Mucosa of stomach (tissue), 1 donor: ENCODE results near the gene BOLA2B.
"Not testable (repeated sequence)": the region's sequence is repeated elsewhere in the genome, so short reads cannot be mapped to it uniquely, and the experiment has no call there.

Source experiments
- H3K27me3 ChIP-seq: one replicate; pipeline ENCODE4 v1.7.0; 2013; ENCODE audit warnings: mild to moderate bottlenecking, low read length; ENCODE audit not compliant: control insufficient read depth, insufficient read depth
- H3K36me3 ChIP-seq: one replicate; pipeline ENCODE4 v1.7.0; 2013; ENCODE audit warnings: low read length; ENCODE audit not compliant: control insufficient read depth, insufficient read depth
- H3K4me1 ChIP-seq: one replicate; pipeline ENCODE4 v1.7.0; 2013; ENCODE audit warnings: mild to moderate bottlenecking, low read length; ENCODE audit not compliant: control insufficient read depth, insufficient read depth
- H3K4me3 ChIP-seq: one replicate; pipeline ENCODE4 v1.7.0; 2013; ENCODE audit warnings: low read length
- H3K9ac ChIP-seq: one replicate; pipeline ENCODE4 v1.7.0; 2013; ENCODE audit warnings: mild to moderate bottlenecking, low read length, moderate library complexity
- H3K9me3 ChIP-seq: one replicate; pipeline ENCODE4 v1.7.0; 2013; ENCODE audit warnings: mild to moderate bottlenecking, low read length, moderate library complexity; ENCODE audit not compliant: control insufficient read depth
- donor health status: Pancreatic carcinoma.

Gene BOLA2B

GRCh38 chr16:30191158-30191557 is 2.3 kb downstream of the BOLA2B start:
- peaks cover 12% of the 10 kb centered on the region for H3K4me1 ChIP-seq
- not testable (repeated sequence) for H3K4me3 ChIP-seq, H3K36me3 ChIP-seq, H3K27me3 ChIP-seq, H3K9ac ChIP-seq, H3K9me3 ChIP-seq

- Histone ChIP-seq H3K9ac (no peak overlapping the region), H3K4me3 (no peak overlapping the region), H3K9me3 (no peaks in the 10 kb centered on the region), H3K27me3 (peaks cover 8% of the 10 kb centered on the region), H3K4me1 (peaks cover 12% of the 10 kb centered on the region), H3K36me3 (no peaks in the 10 kb centered on the region)
Measured at GRCh38 chr16:30187971-30188561, 5.4 kb downstream of the BOLA2B start.

DNA sequence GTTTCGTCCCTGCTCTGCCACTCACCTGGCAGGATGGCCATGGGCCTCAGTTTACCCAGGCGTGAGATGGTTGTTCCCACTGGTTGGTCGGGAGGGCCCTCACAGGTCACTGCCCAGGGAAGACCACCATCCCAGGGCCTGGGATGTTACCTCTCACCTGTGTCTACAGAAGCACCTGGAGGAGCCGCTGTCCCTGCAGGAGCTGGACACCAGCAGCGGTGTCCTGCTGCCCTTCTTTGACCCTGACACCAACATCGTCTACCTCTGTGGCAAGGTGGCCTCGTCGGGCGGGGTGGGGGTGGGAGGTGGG is 6.0 kb downstream of the BOLA2B start:
- Histone ChIP-seq H3K27me3 (peaks cover 8% of the 10 kb centered on the region), H3K4me1 (peaks cover 16% of the 10 kb centered on the region), H3K4me3 (no peak overlapping the region), H3K9ac (no peak overlapping the region), H3K9me3 (no peaks in the 10 kb centered on the region), H3K36me3 (no peaks in the 10 kb centered on the region)

GRCh38 chr16:30186782-30187555 is 6.5 kb downstream of the BOLA2B start:
- Histone ChIP-seq H3K4me3 (no peak overlapping the region), H3K4me1 (peaks cover 18% of the 10 kb centered on the region), H3K27me3 (peaks cover 8% of the 10 kb centered on the region), H3K36me3 (no peaks in the 10 kb centered on the region), H3K9me3 (no peaks in the 10 kb centered on the region), H3K9ac (no peak overlapping the region)

DNA sequence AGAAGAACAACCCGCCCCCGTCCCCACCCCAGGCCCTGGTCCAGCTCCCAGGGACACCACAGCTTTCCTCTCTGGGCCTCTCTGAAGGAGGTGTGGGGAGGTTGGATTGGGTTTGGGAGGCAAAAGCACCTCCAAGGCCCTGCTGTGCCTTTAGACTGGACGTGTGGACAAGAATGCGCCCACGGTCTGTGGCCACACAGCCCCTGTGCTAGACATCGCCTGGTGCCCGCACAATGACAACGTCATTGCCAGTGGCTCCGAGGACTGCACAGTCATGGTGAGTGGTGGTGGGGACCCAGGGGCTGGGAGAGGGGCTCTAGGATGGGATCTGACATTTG is 7.1 kb downstream of the BOLA2B start:
- Histone ChIP-seq H3K9ac (no peak overlapping the region), H3K36me3 (no peaks in the 10 kb centered on the region), H3K9me3 (no peaks in the 10 kb centered on the region), H3K27me3 (peaks cover 8% of the 10 kb centered on the region), H3K4me3 (no peak overlapping the region), H3K4me1 (peaks cover 18% of the 10 kb centered on the region)

GRCh38 chr16:30185683-30186421 is 7.6 kb downstream of the BOLA2B start:
- Histone ChIP-seq H3K36me3 (no peaks in the 10 kb centered on the region), H3K4me3 (no peak overlapping the region), H3K9me3 (no peaks in the 10 kb centered on the region), H3K4me1 (peaks cover 18% of the 10 kb centered on the region), H3K9ac (peak overlapping the region; percentile 12), H3K27me3 (peaks cover 8% of the 10 kb centered on the region)

GRCh38 chr16:30184891-30185682 is 8.4 kb downstream of the BOLA2B start:
- no peaks in the 10 kb centered on the region for H3K9me3 ChIP-seq
- peak overlapping the region; percentile 53 for H3K9ac ChIP-seq
- H3K4me1 ChIP-seq = peaks cover 18% of the 10 kb centered on the region
- no peak overlapping the region for H3K4me3 ChIP-seq
- H3K36me3 ChIP-seq = no peaks in the 10 kb centered on the region
- H3K27me3 ChIP-seq = peaks cover 8% of the 10 kb centered on the region

DNA sequence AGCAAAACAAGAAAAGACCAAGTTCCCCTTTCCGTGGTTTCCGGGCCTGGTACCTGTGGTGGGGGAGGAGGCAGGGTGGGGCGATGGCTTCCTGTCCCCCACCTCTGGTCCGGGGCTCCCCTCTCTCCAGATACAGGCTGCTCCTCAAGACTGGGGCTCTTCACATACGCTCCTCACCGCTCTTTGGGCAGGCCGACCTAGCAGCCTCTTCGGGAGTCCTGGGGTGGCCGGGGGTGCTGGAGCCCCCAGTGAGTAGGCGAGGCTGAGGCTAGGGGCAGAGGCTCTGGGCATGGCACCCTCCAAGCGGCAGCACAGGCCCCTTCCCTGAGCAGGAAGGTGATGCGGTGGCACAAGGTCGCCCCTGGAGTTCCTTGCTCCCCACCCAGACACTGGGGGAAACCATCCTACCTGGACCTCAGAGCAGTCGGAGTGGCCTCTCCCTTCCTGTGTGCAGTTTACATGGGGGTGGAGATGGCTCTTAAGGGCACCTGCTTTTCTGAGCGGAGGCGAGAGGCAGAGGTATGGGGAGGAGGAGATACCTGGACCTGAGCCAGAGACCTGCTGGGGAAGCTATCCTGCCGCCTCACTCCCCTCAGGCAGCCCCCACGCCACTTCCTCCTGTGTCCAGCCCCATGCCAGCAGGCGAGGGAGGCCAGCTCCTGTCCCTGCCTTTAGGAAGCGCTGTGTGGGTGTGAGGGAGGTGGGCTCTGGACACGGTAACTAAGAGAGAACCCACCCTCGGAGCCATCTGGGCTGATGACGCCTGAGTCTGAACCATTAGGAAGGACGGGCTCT is 9.2 kb downstream of the BOLA2B start:
- Histone ChIP-seq H3K4me3 (no peak overlapping the region), H3K9ac (peak overlapping the region; percentile 53), H3K9me3 (no peaks in the 10 kb centered on the region), H3K27me3 (peaks cover 8% of the 10 kb centered on the region), H3K4me1 (peaks cover 18% of the 10 kb centered on the region), H3K36me3 (no peaks in the 10 kb centered on the region)

GRCh38 chr16:30183233-30184095 is 10.0 kb downstream of the BOLA2B start, which contains the start of gene CORO1A:
TSS of gene CORO1A (plus strand) at chr16:30183602. CDS start at chr16:30185210, 1,608 bp downstream.
- peaks cover 8% of the 10 kb centered on the region for H3K27me3 ChIP-seq
- no peaks in the 10 kb centered on the region for H3K36me3 ChIP-seq
- peaks cover 18% of the 10 kb centered on the region for H3K4me1 ChIP-seq
- H3K9me3 ChIP-seq = no peaks in the 10 kb centered on the region
- no peak within 1 kb of the TSS for H3K4me3 ChIP-seq
- peak within 1 kb of the TSS; percentile 73 for H3K9ac ChIP-seq

DNA sequence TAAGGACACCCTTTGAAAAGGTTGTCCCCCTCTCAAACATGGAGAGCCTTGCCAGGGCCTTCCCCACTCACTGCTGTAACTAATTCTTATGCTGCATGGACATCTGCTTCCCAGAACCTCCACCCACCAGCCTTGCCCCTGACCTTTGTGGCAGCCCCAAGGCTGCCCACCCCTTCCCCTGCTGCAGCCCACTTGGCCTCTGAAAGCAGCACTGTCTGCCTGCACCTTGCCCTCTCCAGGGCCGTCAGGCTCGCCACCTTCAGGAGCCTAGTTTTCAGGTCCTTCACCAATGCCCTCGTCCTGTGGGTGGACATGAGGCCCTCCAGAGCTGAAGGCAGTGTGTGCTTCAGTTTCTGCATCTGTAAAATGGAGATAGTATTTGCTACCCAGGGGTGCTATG is 12.7 kb downstream of the BOLA2B start:
- Histone ChIP-seq H3K4me3 (no peak overlapping the region), H3K36me3 (no peaks in the 10 kb centered on the region), H3K9me3 (no peaks in the 10 kb centered on the region), H3K27me3 (peaks cover 8% of the 10 kb centered on the region), H3K4me1 (peaks cover 5% of the 10 kb centered on the region), H3K9ac (no peak overlapping the region)

DNA sequence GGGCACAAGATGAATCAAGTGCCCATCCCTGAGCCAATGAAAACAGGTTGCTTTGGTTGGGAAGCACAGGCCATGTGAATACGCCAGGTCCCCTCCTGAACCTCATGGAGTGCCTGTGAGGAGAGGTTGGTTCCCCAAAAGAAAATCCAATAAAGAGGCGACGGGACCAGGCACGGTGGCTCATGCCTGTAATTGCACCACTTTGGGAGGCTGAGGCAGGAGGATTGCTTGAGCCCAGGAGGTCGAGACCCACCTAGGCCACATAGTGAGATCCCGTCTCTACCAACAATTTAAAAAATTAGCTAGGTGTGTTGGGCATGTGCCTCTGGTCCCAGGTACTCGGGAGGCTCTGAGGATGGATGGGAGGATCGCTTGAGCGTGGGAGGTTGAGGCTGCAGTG is 13.5 kb downstream of the BOLA2B start:
- Histone ChIP-seq H3K27me3 (peaks cover 8% of the 10 kb centered on the region), H3K4me3 (no peak overlapping the region), H3K9me3 (no peaks in the 10 kb centered on the region), H3K9ac (no peak overlapping the region), H3K4me1 (peaks cover 5% of the 10 kb centered on the region), H3K36me3 (no peaks in the 10 kb centered on the region)
